ENCODE results near the gene SEPTIN2.
A peak's percentile ranks its signal among the peaks of the same experiment; 100 is the strongest.
"Not testable (repeated sequence)": the region's sequence is repeated elsewhere in the genome, so short reads cannot be mapped to it uniquely, and the experiment has no call there.

Gene SEPTIN2

DNA sequence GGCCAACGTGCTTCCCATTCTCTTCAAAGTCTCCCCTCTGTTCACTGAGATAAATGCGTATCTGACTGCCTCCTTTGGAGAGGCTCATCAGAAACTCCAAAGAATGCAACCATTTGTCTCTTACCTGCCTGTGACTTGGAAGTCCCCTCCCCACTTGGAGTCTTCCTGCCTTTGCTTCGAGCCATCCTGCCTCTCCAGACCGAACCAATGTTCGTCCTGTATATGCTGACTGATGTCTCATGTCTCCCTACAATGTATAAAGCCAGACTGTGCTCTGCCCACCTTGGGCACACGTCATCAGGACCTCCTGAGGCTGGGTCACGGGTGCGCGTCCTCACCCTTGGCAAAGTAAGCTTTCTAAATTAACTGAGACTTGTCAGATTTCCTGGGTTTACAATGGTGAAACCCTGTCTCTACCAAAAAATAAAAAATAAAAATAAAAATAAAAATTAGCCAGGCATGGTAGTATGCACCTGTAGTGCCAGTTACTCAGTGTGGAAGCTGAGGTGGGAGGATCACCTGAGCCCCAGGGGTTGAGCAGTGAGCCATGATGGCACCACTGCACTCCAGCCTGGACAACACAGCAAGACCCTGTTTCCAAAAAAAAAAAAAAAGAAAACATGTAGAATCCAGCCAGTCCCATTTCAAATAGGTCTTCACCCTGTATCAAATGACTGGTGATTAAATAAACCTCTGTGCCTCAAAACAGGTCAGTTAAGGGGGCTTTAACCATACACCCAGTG is 29.2 kb upstream of the SEPTIN2 start:
- no peak for DNase-seq (ENCODE audit: low read depth in 2 of 3, low spot score in 1 of 3)

DNA sequence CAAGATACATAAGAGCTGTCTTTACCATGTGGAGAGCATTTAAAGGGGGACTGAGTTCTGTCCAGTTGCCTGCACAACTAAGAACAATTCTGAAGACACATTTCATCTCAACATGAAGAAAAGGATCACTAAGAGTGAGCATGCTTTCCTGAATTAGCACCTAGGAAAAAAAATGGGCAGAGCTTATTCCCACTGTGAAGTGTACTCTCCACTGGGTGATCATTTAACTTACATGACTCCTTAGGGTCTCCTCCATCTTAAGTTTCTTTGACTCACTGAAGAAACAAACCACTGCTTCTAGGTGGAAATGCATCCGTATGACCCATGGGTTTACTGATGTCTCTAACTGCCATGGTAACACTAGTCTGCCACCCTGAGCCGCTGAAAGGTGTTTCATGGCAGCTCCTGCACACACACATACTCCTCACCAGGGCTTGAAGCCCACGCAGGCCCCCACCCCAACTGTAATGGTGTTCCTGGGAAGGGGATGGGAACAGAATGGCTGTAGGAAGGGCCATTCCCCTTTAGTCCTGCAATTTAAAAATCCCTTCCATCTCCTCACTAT is 27.3 kb upstream of the SEPTIN2 start:
- DNase-seq (ENCODE audit: low read depth in 2 of 3, low spot score in 1 of 3): no peak

DNA sequence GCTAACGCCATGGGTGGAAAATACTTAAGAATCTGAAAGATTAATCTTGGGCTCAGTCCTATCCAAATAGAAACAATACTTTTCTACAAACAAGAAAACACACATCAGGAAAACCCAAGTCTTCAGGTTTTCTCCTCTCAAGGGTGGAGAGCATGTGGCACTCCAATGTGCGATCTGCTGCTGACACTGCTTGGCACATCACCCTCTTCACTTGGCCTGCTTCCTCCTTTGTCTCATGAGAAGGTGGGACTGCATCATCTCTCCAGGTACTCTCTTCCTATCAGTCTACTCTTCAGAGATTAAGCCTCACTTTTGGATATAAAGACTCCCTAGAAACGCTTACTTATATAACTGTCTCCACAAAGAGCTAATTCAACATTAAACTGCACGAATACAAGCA is 26.7 kb upstream of the SEPTIN2 start:
- no peak for DNase-seq (ENCODE audit: low read depth in 2 of 3, low spot score in 1 of 3)

DNA sequence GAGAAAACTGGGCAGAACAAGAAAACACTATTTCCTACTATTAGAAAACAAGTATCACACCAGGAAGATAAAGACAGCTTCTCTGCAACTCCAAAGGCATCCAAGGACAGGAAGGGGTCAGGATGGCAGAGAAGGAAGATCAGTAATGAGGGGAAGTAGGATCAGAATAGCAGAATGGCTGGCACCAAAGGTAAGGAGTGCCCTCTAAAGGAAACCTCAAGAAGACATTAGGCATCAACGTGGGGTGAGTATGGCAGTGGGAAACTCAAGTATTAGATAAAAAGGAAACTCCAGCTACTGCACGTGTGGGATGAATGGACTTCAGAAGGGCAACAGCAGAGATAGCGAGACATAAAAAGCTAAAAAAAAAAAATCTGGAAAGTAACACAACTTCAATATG is 26.1 kb upstream of the SEPTIN2 start:
- no peak for DNase-seq (ENCODE audit: low read depth in 2 of 3, low spot score in 1 of 3)

DNA sequence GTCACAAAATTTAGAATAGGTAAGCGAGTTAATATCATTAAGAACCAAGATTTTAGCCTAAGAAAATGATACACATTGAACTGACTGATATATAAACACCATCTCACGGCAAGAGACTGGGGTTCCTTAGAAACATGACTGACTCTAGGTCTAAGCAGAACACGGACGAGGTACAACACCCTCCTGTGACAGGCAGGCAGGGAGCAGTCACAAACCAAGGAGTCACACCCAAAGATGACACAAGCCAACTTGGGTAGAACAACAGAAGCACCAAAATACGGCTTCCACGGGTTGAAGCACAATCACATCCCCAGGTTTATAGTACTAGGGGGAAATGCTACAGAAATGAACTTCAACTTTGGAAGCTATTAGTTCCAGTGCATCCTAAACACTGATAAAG is 24.6 kb upstream of the SEPTIN2 start:
- no peak for DNase-seq (ENCODE audit: low read depth in 2 of 3, low spot score in 1 of 3)

DNA sequence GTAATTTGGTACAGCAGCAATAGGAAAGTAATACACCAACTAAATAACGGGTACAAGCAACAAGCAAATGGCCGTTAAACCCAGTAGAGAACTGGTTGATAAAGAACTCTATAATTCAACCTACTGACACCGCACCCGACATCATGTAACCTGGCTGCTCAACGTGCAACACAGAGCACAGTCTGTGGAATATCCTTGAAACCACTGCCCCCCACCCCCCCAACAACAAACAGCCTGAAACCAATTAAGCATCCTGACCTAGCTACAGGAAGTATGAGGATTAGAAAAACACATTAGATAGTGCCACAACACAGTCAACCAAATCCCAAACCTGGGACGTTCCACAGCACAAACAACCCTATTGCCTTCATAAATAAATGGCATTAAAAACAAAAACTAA is 23.7 kb upstream of the SEPTIN2 start:
- DNase-seq (ENCODE audit: low read depth in 2 of 3, low spot score in 1 of 3): no peak

DNA sequence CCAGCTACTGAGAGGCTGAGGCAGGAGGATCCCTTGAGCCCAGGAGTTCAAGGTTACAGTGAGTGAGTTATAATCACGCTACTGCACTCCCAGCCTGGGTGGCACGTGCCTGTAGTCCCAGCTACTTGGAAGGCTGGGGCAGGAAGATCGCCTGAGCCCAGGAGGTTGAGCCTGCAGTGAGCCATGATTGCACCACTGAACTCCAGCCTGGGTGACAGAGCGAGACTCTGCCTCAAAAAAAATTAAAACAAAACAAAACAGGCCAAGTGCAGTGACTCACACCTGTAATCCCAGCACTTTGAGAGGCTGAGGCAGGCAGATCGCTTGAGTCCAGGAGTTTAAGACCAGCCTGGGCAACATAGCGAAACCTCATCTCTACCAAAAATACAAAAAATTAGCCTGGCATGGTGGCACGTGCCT is 22.3 kb upstream of the SEPTIN2 start:
- DNase-seq (ENCODE audit: low read depth in 2 of 3, low spot score in 1 of 3): not testable (repeated sequence)

DNA sequence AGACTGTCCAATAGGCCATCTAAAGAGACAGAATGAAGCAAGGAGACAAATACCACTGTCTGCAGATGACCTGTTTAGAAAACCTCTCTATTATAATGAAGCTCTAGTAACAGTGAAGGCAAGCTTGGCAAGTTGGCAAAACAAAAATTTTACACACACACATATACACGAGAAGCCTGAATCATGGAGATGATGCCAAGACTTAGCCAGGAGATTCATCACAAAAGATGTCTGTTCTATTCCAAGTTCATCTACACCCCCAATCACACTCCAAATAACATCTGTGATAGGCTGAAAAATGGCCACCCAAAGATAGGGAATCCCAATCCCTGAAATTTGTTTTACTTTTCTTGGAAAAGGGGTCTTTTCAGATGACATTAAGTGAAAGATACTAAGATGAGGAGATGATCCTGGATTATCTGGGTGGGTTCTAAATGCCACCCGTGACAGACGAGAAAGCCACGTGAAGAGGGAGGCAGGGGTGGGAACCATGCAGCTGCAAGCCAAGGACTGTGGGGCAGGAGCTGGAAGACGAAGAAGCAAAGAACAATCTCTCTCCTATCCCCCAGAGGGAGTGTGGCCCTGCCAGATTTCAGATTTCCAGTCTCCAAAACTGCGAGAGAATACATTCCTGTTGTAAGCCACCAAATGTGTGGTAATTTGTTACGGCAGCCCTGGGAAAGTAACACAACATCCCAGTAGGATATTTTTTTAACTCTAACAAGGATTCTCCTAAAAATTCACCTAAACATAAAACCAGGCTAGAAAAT is 20.2 kb upstream of the SEPTIN2 start:
- DNase-seq (ENCODE audit: low read depth in 2 of 3, low spot score in 1 of 3): no peak

DNA sequence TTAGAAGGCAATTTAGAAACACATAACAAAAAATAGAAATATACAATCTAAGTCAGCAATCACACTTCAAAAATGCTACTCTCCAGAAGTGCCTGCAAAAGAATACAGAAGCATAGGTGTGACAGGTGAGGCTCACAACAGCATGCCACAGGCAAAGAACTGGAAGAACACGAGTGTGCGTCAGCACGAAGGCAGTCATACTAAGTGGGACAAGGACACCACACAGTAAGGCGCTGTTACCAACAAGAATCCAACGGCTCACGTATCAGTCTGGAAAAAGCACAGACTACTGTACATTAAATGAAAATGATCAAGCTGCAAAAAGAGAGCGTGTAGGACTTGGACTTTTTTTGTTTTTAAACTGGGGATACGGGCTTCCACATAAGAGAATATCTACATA is 19.0 kb upstream of the SEPTIN2 start:
- DNase-seq (ENCODE audit: low read depth in 2 of 3, low spot score in 1 of 3): no peak

DNA sequence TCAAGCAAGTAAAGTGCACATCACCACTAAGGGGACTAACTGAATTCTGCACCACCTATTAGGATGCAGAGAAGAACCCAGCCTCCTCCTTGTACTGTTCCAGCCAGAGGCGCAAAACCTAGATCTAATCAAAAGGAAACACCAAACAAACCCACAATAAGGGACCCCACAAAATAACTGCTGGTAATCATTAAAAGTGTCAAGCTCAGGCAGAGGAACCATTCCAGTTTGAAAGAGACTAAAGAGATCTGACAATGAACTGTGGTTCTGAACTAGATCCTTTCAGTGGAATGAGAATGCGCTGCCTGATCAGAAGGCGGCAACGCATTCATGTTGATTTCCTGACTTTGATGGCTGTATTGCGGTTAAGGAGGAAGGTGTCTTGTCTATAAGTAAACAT is 17.1 kb upstream of the SEPTIN2 start:
- DNase-seq (ENCODE audit: low read depth in 2 of 3, low spot score in 1 of 3): no peak

DNA sequence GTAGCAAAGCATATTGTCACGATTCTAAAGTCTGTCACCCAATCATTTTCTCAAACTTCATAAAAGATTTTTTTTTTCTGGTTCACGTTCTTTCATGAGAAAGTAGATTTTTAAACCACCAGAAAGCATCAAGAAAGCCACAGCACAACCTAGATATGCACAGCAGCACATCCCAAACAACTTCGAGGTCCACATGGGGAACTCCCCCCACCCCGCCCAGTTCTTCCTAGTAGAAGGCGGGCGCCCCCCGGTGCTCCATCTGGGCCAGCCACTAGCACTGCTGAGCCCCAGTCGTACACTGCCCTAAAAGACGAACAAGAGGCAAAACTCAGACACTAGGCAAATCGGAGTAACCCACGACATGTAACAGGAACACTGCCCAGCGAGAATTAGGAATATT is 15.7 kb upstream of the SEPTIN2 start:
- DNase-seq (ENCODE audit: low read depth in 2 of 3, low spot score in 1 of 3): peak in 1 of 3 donors; percentile 8

DNA sequence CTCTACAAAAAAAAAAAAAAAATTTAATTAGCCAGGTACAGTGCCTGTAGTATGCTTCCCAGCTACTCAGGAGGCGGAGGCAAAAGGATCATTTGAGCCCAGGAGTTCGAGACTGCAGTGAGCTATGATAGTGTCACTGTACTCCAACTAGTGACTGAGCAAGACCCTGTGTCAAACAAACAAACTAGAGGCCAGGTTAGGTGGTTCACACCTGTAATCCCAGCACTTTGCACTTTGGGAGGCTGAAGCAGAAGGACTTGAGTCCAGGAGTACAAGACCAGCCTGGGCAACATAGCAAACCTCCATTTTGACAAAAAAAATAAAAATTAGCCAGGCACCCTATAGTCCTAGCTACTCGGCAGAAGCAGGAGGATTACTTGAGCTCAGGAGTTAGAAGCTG is 13.6 kb upstream of the SEPTIN2 start:
- DNase-seq (ENCODE audit: low read depth in 2 of 3, low spot score in 1 of 3): no peak

DNA sequence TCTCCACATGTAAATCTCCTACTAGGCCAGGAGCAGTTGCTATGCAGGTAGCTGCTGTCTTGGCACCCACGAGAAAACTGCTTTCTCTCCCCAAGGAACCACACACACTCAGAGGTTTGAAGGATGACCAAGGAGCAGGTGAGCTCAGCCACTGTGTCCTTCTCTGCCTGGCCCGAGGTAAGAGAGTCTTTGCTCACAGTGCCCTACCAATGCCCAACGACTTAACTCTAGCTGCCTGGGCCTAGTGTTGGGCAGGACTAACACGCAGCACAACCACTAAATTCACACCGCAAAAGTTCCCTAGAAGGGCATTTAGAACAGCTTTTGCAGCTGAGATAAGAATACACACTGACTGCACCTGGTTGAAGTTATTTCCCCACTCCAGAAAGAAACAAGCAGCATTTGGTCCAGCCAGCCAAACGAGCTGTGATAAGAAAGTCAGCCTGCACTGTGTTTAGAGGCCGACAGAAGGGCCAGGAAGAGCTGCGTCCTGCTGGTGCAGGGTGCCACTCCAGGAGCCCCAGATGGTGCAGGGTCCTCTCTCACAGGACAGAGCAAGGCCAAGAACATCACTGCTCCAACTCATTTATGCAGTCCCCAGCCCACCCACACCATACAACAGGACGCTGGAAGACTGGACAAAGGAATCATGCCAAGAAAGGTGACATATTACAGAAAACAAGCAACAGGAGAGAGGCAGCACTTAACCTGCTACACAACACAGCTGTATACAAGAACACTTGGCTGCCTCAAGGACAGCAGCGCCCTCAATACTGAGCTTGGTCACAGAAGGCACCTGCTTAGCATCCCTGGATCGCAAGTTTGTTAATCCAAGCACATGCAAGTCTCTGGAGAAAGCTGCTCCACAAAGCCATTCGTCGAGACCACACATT is 12.7 kb upstream of the SEPTIN2 start:
- no peak for DNase-seq (ENCODE audit: low read depth in 2 of 3, low spot score in 1 of 3)

DNA sequence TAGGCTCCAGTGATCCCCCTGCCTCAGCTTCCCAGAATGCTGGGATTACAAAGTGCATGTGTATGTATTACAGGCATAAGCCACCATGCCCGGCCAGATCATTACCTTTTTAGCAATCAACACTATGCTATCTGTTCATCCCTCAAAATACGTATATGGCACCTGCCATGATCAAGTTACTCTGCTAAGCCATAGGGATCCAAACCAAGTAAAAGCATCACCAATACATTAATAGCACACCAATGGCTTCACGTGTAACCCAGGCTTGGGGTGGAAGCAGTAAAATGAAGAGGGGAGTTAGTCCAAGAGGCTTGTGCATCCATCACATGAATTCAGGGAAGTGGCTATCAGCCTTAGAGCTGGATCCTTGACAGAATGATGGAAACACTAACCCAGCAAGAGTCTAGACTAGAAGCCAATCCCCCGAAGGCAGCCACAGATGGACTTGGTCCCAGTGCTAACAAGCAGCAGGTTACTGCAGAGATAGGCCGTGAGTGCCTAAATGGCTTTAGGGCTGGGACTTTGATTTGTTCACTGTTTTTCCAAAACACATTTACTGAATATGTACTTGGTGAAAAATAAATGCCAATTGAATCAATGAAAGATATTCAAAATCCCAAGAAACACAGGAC is 11.6 kb upstream of the SEPTIN2 start:
- no peak for DNase-seq (ENCODE audit: low read depth in 2 of 3, low spot score in 1 of 3)

DNA sequence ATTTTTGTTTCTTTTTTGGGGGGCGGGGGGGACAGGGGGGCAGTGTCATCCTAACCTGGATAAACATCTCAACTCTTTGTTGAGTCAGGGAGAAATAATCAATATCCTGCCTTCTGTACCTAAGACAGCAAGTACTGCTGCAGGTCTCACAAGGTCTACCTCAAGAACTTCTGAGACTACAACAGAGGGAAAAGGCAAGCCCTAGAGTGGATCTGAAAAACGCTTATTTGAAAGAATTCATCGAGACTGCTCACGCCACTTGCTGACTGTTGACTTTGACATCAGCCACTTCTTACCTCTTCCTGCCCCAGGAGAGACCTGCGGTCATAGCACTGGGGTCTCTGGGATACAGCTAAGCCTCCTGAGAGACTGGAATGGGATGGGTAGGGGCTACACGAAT is 8.7 kb upstream of the SEPTIN2 start:
- DNase-seq (ENCODE audit: low read depth in 2 of 3, low spot score in 1 of 3): no peak

DNA sequence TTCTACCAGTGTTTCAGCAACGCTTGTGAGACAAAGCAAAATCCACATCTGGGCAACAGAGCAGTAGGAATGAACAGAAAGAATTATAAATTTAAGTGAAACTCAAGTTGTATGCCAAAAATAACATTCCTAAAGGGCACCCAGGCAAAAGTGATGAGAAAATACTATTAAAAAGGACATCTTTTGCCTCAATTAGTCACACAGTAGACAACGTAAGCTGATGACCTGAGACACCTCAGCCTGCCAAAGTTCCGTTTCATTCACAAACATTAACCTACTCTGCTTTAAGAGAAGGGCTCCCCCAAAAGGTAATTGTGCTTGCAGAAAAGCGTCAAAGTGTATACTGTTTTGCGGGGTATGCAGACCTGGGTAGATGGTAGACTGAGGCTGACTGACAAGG is 7.5 kb upstream of the SEPTIN2 start:
- no peak for DNase-seq (ENCODE audit: low read depth in 2 of 3, low spot score in 1 of 3)

DNA sequence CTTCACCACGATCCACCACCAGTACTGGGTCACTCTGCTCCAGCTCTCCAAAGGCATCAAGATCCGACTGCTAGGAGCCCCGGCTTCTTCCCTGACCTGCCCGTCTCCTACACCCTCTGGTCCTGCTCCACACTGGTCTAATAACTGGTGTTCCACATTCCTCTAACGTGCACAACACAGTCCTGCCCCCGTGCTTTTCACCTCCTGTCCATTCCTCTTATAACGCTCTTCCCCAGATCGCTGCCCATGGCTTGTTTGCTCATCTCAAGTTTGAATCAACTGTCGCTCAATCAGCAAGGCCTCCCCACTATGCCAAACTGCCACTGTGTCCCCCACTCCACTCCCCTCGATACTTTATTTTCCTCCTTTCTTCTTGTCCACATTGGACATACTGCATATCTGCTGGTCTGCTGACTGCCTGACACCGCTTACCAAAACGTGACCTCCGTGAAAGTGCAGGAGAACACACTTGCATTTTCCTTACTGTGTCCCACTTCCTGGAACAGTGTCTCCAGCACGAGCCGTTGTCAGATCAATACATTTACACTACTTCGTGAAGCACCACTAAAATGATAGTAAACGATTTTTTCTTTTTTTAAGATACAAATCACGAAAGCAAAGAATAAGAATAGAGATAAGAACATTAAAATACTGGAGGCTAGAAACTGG is 6.8 kb upstream of the SEPTIN2 start:
- DNase-seq (ENCODE audit: low read depth in 2 of 3, low spot score in 1 of 3): no peak

DNA sequence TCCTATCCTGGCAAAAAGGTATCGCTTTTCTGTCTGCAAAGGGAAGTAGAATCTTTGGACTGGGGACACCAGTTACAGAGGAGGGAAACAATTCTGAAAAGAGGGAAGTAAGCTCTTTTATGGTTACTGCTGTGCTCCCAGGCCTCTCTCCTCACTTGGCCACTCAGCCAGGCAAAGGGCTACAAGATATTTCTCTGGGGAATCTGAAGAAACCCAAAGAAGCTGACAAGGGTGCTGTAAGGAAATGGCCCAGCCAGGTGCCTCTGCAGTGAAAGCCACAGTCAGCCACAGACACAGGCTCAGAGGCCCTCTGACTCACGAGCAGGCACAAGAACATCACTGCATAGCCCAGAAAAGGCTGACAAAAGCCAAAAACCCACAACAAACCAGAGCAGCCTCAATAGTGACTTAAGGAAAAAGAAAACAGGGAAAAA is 6.0 kb upstream of the SEPTIN2 start:
- peak; percentile 36 to 54 (median 47) for DNase-seq (ENCODE audit: low read depth in 2 of 3, low spot score in 1 of 3)

DNA sequence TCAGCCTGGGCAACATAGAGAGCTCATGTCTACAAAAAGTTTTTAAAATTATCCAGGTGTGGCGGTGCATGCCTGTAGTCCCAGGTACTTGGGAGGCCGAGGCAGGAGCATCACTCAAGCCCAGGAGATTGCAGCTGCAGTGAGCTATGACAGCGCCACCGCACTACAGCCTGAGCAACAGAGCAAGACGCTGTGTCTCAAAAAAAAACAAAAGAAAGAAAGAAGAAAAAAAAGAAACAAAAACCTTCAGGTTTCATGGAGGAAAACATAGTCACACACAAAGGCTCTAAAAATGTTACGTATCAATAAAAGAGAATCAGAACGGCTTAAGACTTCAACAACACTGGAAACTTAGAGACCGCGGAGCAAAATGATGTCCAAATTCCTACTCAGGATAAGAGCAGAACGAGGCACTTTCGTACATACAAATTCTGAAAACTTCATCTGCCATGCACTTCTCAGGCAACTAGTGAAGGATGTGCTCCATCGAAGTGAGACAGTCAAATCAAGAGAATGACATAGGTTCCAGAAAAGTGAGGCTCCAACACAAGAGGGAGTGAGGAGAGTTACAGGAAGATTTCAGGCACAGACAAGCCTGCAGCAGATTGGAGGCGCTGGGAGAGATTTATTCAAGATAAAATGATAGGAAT is 4.7 kb upstream of the SEPTIN2 start:
- no peak for DNase-seq (ENCODE audit: low read depth in 2 of 3, low spot score in 1 of 3)

DNA sequence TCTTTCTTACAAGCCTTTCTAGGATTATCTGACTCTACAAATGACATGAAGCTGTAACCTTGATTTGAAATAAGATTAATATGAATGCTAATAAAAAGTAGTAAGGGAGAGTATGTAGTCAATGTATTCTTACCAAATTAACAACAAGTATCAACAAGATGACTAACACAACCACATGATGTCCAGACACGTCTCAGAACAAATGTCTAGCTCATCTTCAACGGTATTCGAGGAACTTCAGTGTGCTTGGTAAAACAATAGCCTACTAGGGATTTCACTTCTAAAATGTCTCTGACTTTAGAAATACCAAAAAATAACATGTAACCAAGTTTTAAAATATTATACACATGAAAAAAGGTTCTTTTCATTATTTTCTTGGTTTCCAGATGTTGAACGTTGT is 3.6 kb upstream of the SEPTIN2 start:
- DNase-seq (ENCODE audit: low read depth in 2 of 3, low spot score in 1 of 3): no peak
